NCI-H2107 treated with DMSO at 0.1 percent for 48 hours (cell line): Measurements from ENCODE around the gene SIDT2.
A peak's percentile ranks its signal among the peaks of the same experiment; 100 is the strongest.
"Not testable (repeated sequence)": the region's sequence is repeated elsewhere in the genome, so short reads cannot be mapped to it uniquely, and the experiment has no call there.

ENCODE experiments used
- DNase-seq: peaks from one replicate; lab custom pipeline; 2025; ENCODE audit not compliant: unreplicated experiment; lab: John Stamatoyannopoulos, UW

The SIDT2 gene

GRCh38 chr11:117178210-117179034, at the start of gene SIDT2:
Gene SIDT2, plus strand, starts transcription at chr11:117178743. Its CDS starts 521 bp downstream, at chr11:117179264.
- DNase-seq: peak; percentile 50

DNA sequence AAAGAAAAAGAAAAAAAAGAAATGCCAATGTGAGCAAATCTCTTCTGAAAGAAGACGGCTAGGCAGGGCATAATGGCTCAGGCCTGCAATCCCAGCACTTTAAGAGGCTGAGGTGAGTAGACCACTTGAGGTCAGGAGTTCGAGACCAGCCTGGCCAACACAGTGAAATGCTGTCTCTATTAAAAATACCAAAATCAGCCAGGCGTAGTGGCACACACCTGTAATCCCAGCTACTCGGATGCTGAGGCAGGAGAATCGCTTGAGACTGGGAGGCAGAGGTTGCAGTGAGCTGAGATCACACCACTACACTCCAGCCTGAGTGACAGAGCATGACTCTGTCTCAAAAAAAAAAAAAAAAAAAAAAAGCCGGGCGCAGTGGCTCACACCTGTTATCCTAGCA, 48.1 kb upstream of the SIDT2 start:
- DNase-seq: not testable (repeated sequence)

GRCh38 chr11:117130879-117131278, 47.7 kb upstream of the SIDT2 start:
- DNase-seq: no peak

GRCh38 chr11:117134431-117134830, 44.1 kb upstream of the SIDT2 start:
- DNase-seq: no peak

- not testable (repeated sequence) for DNase-seq
Observed at GRCh38 chr11:117134979-117135378, 43.6 kb upstream of the SIDT2 start.

GRCh38 chr11:117137223-117138086, 41.1 kb upstream of the SIDT2 start:
- not testable (repeated sequence) for DNase-seq

DNA sequence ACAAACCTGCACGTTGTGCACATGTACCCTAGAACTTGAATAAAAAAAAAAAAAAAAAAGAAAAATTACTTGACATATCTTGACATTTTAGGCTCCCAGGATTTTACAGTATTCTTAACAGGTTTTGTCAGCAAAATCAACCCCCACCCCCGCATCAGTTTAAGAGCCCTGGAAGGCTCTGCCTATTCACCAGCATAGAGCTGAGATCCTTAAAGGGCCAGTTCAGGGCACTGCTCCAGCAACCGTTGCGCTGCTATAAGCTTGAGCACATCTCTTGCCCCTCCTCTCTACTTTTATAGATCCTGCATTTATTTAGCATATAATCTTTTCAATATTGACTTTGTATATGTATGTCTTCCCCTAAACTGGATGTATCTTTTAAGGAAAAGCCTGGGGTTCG, 35.2 kb upstream of the SIDT2 start:
- peak; percentile 35 for DNase-seq

- DNase-seq: peak; percentile 81
Observed at GRCh38 chr11:117143871-117144476, 34.6 kb upstream of the SIDT2 start, which contains the start of gene PAFAH1B2. Gene PAFAH1B2, plus strand, starts transcription at chr11:117144287. Its CDS starts 8,161 bp downstream, at chr11:117152448.

- DNase-seq: no peak
Observed at GRCh38 chr11:117144477-117145392, 33.8 kb upstream of the SIDT2 start.

GRCh38 chr11:117145393-117145761, 33.2 kb upstream of the SIDT2 start:
- DNase-seq: no peak

GRCh38 chr11:117146521-117146920, 32.0 kb upstream of the SIDT2 start:
- no peak for DNase-seq

GRCh38 chr11:117152066-117152465, 26.5 kb upstream of the SIDT2 start:
- no peak for DNase-seq

DNA sequence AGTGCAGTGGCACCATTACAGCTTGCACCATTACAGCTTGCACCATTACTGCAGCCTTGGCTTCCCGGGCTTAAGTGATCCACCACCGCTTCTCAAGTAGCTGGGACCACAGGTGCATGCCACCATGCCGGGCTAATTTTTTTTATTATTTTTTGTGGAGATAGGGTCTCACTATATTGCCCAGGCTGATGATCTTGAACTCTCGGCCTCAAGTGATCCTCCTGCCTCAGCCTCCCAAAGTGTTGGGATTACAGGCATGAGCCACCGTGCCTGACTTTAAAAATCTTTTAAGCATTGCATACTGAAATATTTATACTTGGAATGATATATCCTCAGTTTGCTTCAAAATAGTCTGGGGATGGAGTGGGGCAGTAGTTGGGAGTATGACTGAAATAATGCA, 24.1 kb upstream of the SIDT2 start:
- DNase-seq: no peak

DNA sequence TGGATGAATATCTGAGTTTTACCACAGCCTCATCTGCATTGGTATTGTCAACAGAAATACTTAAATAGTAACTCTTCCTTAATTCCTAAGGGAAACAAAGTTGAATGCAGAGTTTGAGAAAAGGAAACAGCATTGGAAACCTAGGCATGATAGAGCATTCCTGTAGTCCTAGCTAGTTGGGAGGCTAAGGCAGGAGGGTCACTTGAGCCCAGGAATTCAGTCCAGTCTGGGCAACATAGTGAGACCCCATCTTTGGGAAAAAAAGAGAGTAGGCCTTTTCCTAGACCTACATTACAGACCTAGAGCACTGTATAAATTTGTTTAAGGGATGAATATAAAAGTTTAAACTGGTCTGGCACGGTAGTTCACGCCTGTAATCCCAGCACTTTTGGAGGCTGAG, 21.0 kb upstream of the SIDT2 start:
- DNase-seq: no peak

GRCh38 chr11:117159892-117160291, 18.7 kb upstream of the SIDT2 start:
- DNase-seq: no peak

- DNase-seq: no peak
Observed at GRCh38 chr11:117160826-117161225, 17.7 kb upstream of the SIDT2 start.

DNA sequence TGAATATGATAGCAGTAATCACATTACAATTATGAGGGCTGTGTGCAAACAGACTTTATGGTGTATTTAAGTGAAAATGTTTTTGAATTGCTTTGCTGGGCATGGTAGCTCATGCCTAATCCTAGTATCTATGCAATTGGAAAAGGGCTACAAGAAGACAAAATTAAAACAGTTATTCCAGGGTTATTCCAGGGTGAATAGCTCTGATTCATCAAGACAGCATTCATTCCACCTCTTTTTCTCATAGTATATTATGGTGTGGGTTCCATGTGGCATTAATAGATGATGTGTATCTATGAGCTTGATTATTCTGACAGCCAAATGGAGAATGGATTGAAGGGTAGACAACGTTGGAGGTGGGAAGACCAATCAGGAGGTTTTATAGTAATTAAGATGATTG, 12.1 kb upstream of the SIDT2 start:
- DNase-seq: no peak

DNA sequence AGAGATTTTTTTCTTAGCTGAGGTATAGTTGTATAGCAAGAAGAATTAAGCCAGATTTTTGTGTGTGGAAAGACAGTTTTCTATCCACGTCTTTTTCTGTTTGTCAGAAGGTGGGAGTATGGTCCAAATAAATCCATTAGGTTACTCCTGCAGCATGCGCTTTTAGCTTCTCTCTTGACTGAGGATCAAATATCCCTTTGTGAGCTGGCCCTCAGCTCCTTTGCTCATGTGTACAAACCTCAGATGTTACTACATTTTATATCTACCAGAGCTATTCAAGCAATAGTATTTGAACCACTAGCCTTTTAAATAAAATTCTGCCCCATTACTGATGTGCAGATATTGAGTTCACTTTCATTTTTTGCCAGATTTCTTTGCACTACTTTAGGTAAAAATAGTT, 8.8 kb upstream of the SIDT2 start:
- no peak for DNase-seq

GRCh38 chr11:117170210-117170609, 8.3 kb upstream of the SIDT2 start:
- no peak for DNase-seq

GRCh38 chr11:117171007-117171403, 7.5 kb upstream of the SIDT2 start:
- no peak for DNase-seq
